Upper lobe of left lung (tissue), 6 donors: ENCODE results near the gene ITPRIPL2. TPM values are rescaled to one million over a fixed set of nuclear protein-coding genes. Genes with fewer than 3 reads are reported as not detected.

Source experiments
- ATAC-seq, 2 donors: fragments of 200-7000 bp; cut with Tn5 transposase; one replicate each; pipeline ENCODE4 v1.9.1; 2022; ENCODE audit warnings: mild to moderate bottlenecking in 2 of 2, moderate library complexity in 2 of 2; ENCODE audit not compliant: low FRiP score in 2 of 2
- DNase-seq, 2 donors: peaks; one replicate each; pipeline ENCODE4 v3.0.0-alpha.2; 2019 to 2020
- H3K27ac ChIP-seq, 4 donors: fragments of 200-600 bp; sonication (generic); one replicate each; pipeline ENCODE4 v1.5.1; 2016 to 2019
- H3K27me3 ChIP-seq, 4 donors: fragments of 200-600 bp; sonication (generic); one replicate each; pipeline ENCODE4 v1.5.1; 2017 to 2019
- H3K36me3 ChIP-seq, 4 donors: fragments of 200-600 bp; sonication (generic); one replicate each; pipeline ENCODE4 v1.5.1; 2016 to 2019
- H3K4me1 ChIP-seq, 4 donors: fragments of 200-600 bp; sonication (generic); one replicate each; pipeline ENCODE4 v1.5.1; 2018 to 2019
- H3K4me3 ChIP-seq, 4 donors: fragments of 200-600 bp; sonication (generic); one replicate each; pipeline ENCODE4 v1.5.1; 2017 to 2019; ENCODE audit warnings: mild to moderate bottlenecking in 2 of 4, moderate library complexity in 1 of 4
- H3K9me3 ChIP-seq, 4 donors: fragments of 200-600 bp; sonication (generic); one replicate each; pipeline ENCODE4 v1.5.1; 2018 to 2019
- EP300 ChIP-seq, 4 donors: sonication (generic); formaldehyde crosslinking; IDR thresholded peaks; one replicate each; pipeline ENCODE4 v1.5.1; 2017; ENCODE audit warnings: antibody characterized with exemption in 4 of 4, control low read depth in 2 of 4
- POLR2A ChIP-seq, 4 donors: fragments of 450-650 bp; IDR thresholded peaks; one replicate each; pipeline ENCODE4 v1.5.1; 2016 to 2017; ENCODE audit warnings: antibody characterized with exemption in 4 of 4, mild to moderate bottlenecking in 2 of 4
- POLR2AphosphoS5 ChIP-seq, 2 donors: sonication (generic); formaldehyde crosslinking; IDR thresholded peaks; one replicate each; pipeline ENCODE4 v1.5.1; 2017; ENCODE audit warnings: antibody characterized with exemption in 2 of 2
- WGBS, 2 donors: methylation state at CpG; one replicate each; pipeline ENCODE4 v1.1.5; 2017 to 2018; 5-methylcytosine and 5-hydroxymethylcytosine counted together
- total RNA-seq, 6 donors: library from RNA; depleted of rRNA in 4 of 6; stranded (reverse); fragments of >200 nt in 4 of 6; gene quantifications; one replicate each; pipeline versions ENCODE4 v1.1.0 to v1.2.1, GENCODE V29; 2016 to 2021
- TF ChIP-seq, protein P1 (sequence below), 6 experiments: fragments of 450-650 bp in 4 of 6; fragments of 200-600 bp in 2 of 6; sonication (generic) in 2 of 6; IDR thresholded peaks; one replicate each; pipeline ENCODE4 v1.5.1; 2016 to 2019; ENCODE audit warnings: antibody characterized with exemption in 6 of 6
- donor health status: DM: no; HTN: no; CAD: no; lungs with moderate emphysema.
- donor health status: DM: no; HTN: yes; CAD: no; lungs with severe emphysema.

The ITPRIPL2 gene
- total RNA-seq, 6 donors from 2014 or later: 39.9 to 90.6 (median 57.5) TPM

- TF ChIP-seq POLR2AphosphoS5 (IDR thresholded peaks at IDR 0.05): no peak
- TF ChIP-seq, protein P1, sequence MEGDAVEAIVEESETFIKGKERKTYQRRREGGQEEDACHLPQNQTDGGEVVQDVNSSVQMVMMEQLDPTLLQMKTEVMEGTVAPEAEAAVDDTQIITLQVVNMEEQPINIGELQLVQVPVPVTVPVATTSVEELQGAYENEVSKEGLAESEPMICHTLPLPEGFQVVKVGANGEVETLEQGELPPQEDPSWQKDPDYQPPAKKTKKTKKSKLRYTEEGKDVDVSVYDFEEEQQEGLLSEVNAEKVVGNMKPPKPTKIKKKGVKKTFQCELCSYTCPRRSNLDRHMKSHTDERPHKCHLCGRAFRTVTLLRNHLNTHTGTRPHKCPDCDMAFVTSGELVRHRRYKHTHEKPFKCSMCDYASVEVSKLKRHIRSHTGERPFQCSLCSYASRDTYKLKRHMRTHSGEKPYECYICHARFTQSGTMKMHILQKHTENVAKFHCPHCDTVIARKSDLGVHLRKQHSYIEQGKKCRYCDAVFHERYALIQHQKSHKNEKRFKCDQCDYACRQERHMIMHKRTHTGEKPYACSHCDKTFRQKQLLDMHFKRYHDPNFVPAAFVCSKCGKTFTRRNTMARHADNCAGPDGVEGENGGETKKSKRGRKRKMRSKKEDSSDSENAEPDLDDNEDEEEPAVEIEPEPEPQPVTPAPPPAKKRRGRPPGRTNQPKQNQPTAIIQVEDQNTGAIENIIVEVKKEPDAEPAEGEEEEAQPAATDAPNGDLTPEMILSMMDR (IDR thresholded peaks at IDR 0.05): peak; percentile 59 to 76 (median 70)
- ATAC-seq: no peak
- DNase-seq: peak in 1 of 2 donors; percentile 69
- Histone ChIP-seq H3K36me3 (peaks cover 6 to 47% (median 25%) of the 10 kb centered on the region in 4 donors), H3K27me3 (no peaks in the 10 kb centered on the region), H3K4me1 (peaks cover 10 to 15% (median 13%) of the 10 kb centered on the region in 4 donors), H3K4me3 (no peak overlapping the region), H3K27ac (peak overlapping the region in 1 of 4 donors; percentile 49), H3K9me3 (no peaks in the 10 kb centered on the region)
- 74 to 86% methylated on average over 20 to 21 of the region's 21 CpGs for WGBS, 2 donors
Measured at GRCh38 chr16:19071811-19072777, 41.7 kb upstream of the ITPRIPL2 start.

DNA sequence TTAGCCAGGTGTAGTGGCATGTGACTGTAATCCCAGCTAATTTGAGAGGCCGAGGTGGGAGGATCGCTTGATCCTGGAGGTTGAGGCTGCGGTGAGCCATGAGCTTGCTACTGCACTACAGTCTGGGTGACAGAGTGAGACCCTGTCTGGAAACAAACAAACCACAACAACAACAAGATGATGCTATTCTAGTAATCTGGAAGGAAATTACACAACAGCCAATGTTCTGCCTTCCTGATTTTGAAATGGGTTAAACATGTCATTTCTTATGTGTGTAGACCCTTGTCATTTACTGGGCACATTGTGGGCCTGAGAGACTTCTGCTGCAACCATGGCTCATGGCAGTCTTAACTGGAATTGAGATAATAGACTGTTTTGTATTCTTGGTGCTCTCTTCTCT, 40.4 kb upstream of the ITPRIPL2 start:
- no peak for DNase-seq
- Histone ChIP-seq H3K27me3 (no peaks in the 10 kb centered on the region), H3K27ac (peak overlapping the region in 1 of 4 donors; percentile 49), H3K4me3 (no peak overlapping the region), H3K4me1 (peaks cover 8 to 12% (median 10%) of the 10 kb centered on the region in 4 donors), H3K36me3 (peaks cover 9 to 58% (median 31%) of the 10 kb centered on the region in 4 donors), H3K9me3 (no peaks in the 10 kb centered on the region)
- TF ChIP-seq POLR2A (IDR thresholded peaks at IDR 0.05) (no peak), POLR2AphosphoS5 (IDR thresholded peaks at IDR 0.05) (no peak), EP300 (IDR thresholded peaks at IDR 0.05) (no peak)
- TF ChIP-seq, protein P1 (IDR thresholded peaks at IDR 0.05): no peak
- 86 to 95% methylated on average over 3 of the region's 3 CpGs for WGBS, 2 donors
- no peak for ATAC-seq

DNA sequence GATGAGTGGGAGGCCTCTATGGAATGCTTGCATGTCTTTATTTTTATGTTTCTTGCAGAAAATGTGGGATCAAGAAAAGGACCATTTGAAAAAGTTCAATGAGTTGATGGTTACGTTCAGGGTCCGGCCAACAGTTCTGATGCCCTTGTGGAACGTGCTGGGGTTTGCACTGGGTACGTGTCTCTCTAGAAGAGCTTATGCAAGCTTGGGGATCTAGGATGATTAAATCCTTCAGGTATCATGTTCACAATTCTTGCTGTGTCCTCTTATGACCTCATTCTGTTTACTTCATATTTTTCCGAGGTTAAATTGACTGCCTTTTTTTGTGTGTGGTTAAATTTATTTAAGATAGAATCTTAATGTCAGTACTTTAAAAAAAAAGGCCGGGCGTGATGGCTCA, 39.9 kb upstream of the ITPRIPL2 start:
- 78 to 88% methylated on average over 7 of the region's 7 CpGs for WGBS, 2 donors
- Histone ChIP-seq H3K9me3 (no peaks in the 10 kb centered on the region), H3K4me1 (peaks cover 3 to 7% (median 5%) of the 10 kb centered on the region in 4 donors), H3K27me3 (no peaks in the 10 kb centered on the region), H3K27ac (no peak overlapping the region), H3K36me3 (peaks cover 9 to 63% (median 37%) of the 10 kb centered on the region in 4 donors), H3K4me3 (no peak overlapping the region)
- ATAC-seq: no peak
- TF ChIP-seq POLR2A (IDR thresholded peaks at IDR 0.05): no peak
- TF ChIP-seq EP300 (IDR thresholded peaks at IDR 0.05): no peak
- TF ChIP-seq, protein P1 (IDR thresholded peaks at IDR 0.05): no peak
- no peak for TF ChIP-seq POLR2AphosphoS5 (IDR thresholded peaks at IDR 0.05)
- no peak for DNase-seq

DNA sequence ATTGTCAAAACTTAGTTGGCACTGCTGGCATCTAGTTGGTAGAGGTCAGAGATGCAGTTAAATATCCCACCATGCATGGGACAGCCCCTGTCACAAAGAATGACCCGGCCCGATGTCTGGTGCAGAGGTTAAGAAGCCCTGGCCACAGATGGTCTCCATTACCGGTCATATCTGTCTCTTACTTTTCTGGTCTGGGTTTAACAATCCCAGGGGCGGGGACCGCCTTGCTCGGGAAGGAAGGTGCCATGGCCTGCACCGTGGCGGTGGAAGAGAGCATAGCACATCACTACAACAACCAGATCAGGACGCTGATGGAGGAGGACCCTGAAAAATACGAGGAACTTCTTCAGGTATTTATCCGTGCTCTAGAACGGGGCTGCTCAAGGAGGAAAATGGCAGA, 38.3 kb upstream of the ITPRIPL2 start:
- Histone ChIP-seq H3K27me3 (no peaks in the 10 kb centered on the region), H3K27ac (no peak overlapping the region), H3K4me1 (no peaks in the 10 kb centered on the region), H3K36me3 (peaks cover 9 to 72% (median 41%) of the 10 kb centered on the region in 4 donors), H3K9me3 (no peaks in the 10 kb centered on the region), H3K4me3 (no peak overlapping the region)
- no peak for TF ChIP-seq POLR2A (IDR thresholded peaks at IDR 0.05)
- TF ChIP-seq POLR2AphosphoS5 (IDR thresholded peaks at IDR 0.05): no peak
- no peak for TF ChIP-seq EP300 (IDR thresholded peaks at IDR 0.05)
- TF ChIP-seq, protein P1 (IDR thresholded peaks at IDR 0.05): no peak
- ATAC-seq (no peak), DNase-seq (no peak)
- WGBS, 2 donors: 96% methylated on average over 12 of the region's 12 CpGs
